ENCODE results near the gene UGT1A7. TPM values are rescaled to one million over a fixed set of nuclear protein-coding genes. Genes with fewer than 3 reads are reported as not detected.
A peak's percentile ranks its signal among the peaks of the same experiment; 100 is the strongest.

UGT1A7 gene
- total RNA-seq, 1 donor from 2014 or later = 0.53 TPM

DNA sequence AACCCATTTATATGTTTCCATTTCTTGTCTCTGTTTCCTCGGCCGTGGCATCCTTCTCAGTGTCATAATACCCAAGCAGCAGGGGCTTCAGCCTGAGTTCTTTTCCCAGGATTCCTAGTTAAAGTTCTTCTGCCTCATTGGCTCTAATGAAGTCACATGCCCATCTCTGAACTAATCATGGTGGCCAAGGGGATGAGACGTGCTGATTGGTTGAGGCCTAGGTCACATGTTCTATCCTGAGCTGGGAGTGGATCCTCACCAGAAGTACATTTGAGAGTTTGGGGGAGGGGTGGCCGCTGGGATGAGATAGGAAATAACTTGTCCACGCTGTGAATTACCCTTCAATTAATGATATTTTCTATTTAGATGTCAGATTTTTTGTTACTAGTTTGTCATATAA lies 27.2 kb downstream of the UGT1A7 start:
- peaks cover 5% of the 10 kb centered on the region for H3K36me3 ChIP-seq (ENCODE audit: control insufficient read depth, insufficient read depth, low read length)
- no peaks in the 10 kb centered on the region for H3K27me3 ChIP-seq (ENCODE audit: control insufficient read depth, insufficient read depth, low read length)
- no peak for DNase-seq (ENCODE audit: low read depth)
- no peak overlapping the region for H3K4me3 ChIP-seq (ENCODE audit: low read depth, low read length)
- TF ChIP-seq, protein P1, sequence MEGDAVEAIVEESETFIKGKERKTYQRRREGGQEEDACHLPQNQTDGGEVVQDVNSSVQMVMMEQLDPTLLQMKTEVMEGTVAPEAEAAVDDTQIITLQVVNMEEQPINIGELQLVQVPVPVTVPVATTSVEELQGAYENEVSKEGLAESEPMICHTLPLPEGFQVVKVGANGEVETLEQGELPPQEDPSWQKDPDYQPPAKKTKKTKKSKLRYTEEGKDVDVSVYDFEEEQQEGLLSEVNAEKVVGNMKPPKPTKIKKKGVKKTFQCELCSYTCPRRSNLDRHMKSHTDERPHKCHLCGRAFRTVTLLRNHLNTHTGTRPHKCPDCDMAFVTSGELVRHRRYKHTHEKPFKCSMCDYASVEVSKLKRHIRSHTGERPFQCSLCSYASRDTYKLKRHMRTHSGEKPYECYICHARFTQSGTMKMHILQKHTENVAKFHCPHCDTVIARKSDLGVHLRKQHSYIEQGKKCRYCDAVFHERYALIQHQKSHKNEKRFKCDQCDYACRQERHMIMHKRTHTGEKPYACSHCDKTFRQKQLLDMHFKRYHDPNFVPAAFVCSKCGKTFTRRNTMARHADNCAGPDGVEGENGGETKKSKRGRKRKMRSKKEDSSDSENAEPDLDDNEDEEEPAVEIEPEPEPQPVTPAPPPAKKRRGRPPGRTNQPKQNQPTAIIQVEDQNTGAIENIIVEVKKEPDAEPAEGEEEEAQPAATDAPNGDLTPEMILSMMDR (IDR thresholded peaks at IDR 0.05; ENCODE audit: insufficient read depth, low read length, severe bottlenecking) = no peak
- FAIRE-seq = no peak

DNA sequence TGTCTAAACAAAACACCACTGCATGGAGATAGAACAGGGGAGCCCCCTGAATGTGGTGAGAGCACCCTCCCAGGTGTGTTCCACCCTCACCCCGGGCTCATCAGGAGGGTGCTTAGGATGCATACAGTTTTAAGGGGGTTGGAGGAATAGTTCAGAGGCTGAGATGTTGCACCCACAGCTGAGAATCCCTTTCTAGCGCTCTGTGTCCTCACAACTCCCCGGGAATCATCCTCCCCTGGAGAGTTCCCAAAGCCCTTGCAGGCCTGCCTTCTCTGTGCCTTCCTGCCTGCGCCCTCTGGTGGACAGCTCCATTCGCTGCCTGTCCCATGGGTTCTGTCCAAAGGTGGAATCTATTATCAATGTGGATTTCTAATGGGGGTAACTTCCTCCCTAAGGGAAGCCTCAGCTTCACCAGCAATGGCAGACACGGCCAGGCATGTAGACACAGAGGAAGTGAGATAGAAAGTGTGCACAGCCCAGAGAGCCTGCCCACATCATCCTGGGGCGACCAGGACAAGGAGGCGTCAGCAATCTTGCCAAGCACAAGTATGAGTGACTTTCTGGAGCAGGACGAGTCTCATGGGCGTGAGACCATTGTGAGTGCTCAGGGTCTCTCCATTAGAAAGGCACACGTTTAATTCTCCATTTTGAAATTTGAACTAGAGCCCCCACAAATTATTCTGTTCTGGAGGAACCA lies 29.8 kb downstream of the UGT1A7 start:
- Histone ChIP-seq H3K36me3 (ENCODE audit: control insufficient read depth, insufficient read depth, low read length) (peaks cover 6% of the 10 kb centered on the region), H3K27me3 (ENCODE audit: control insufficient read depth, insufficient read depth, low read length) (no peaks in the 10 kb centered on the region), H3K4me3 (ENCODE audit: low read depth, low read length) (no peak overlapping the region)
- peak; percentile 88 for FAIRE-seq
- TF ChIP-seq, protein P1 (IDR thresholded peaks at IDR 0.05; ENCODE audit: insufficient read depth, low read length, severe bottlenecking) = peak; percentile 88
- DNase-seq (ENCODE audit: low read depth) = peak; percentile 60

DNA sequence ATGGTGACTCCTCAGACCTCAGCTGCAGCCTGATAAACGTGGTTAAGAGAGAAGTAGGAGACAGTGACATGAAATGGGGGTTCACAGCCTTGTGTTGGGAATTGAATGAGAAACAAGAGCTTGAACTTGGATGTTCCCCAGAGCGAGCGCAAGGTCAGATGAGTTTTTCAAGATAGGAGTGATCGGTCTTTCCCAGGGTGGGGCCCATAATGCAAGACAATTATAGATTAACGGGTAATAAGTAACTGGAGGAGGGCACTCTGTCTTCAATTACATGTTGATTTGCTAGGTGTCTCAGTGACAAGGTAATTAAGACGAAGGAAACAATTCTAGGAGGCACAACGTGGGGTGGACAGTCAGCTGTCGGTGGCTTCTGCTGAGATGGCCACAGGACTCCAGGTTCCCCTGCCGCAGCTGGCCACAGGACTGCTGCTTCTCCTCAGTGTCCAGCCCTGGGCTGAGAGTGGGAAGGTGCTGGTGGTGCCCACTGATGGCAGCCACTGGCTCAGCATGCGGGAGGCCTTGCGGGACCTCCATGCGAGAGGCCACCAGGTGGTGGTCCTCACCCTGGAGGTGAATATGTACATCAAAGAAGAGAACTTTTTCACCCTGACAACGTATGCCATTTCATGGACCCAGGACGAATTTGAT lies 31.0 kb downstream of the UGT1A7 start, which contains the start of gene UGT1A5:
UGT1A5 (plus strand) TSS at position 297 of the 651 bp plus-strand sequence; CDS start at position 382, 85 bp downstream.
- TF ChIP-seq, protein P1 (IDR thresholded peaks at IDR 0.05; ENCODE audit: insufficient read depth, low read length, severe bottlenecking) = no peak
- H3K36me3 ChIP-seq (ENCODE audit: control insufficient read depth, insufficient read depth, low read length) = peaks cover 8% of the 10 kb centered on the region
- H3K4me3 ChIP-seq (ENCODE audit: low read depth, low read length) = no peak within 1 kb of the TSS
- H3K27me3 ChIP-seq (ENCODE audit: control insufficient read depth, insufficient read depth, low read length) = no peaks in the 10 kb centered on the region
- DNase-seq (ENCODE audit: low read depth) (no peak), FAIRE-seq (no peak)

DNA sequence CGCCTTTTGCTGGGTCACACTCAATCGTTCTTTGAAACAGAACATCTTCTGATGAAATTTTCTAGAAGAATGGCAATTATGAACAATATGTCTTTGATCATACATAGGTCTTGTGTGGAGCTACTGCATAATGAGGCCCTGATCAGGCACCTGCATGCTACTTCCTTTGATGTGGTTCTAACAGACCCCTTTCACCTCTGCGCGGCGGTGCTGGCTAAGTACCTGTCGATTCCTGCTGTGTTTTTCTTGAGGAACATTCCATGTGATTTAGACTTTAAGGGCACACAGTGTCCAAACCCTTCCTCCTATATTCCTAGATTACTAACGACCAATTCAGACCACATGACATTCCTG lies 31.5 kb downstream of the UGT1A7 start:
- no peak for DNase-seq (ENCODE audit: low read depth)
- no peak overlapping the region for H3K4me3 ChIP-seq (ENCODE audit: low read depth, low read length)
- no peaks in the 10 kb centered on the region for H3K27me3 ChIP-seq (ENCODE audit: control insufficient read depth, insufficient read depth, low read length)
- no peak for FAIRE-seq
- H3K36me3 ChIP-seq (ENCODE audit: control insufficient read depth, insufficient read depth, low read length) = peaks cover 9% of the 10 kb centered on the region
- TF ChIP-seq, protein P1 (IDR thresholded peaks at IDR 0.05; ENCODE audit: insufficient read depth, low read length, severe bottlenecking) = no peak

DNA sequence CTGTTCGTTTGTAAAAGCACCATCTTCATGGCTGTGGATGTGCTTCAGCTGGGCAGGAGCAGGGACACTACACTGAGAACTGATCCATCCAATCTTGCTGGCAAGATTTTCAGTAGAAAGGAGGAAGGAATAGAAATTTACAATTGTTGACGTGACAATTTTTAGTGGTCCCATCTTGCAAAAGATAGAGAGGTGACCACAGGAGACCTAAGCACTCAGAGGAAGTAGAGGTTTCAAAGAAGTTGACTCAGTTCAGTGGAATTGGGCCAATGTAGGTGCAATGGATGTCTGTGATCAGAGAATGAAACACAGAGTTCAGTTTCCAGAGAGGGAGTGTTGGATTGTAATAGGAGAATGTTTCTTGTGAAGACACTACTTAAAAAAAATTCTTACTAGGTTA lies 32.4 kb downstream of the UGT1A7 start:
- H3K4me3 ChIP-seq (ENCODE audit: low read depth, low read length) = no peak overlapping the region
- peaks cover 8% of the 10 kb centered on the region for H3K36me3 ChIP-seq (ENCODE audit: control insufficient read depth, insufficient read depth, low read length)
- TF ChIP-seq, protein P1 (IDR thresholded peaks at IDR 0.05; ENCODE audit: insufficient read depth, low read length, severe bottlenecking) = no peak
- DNase-seq (ENCODE audit: low read depth) = no peak
- no peak for FAIRE-seq
- no peaks in the 10 kb centered on the region for H3K27me3 ChIP-seq (ENCODE audit: control insufficient read depth, insufficient read depth, low read length)
